Calu3 (cell line): ENCODE results near the gene NPTX1. TPM values are rescaled to one million over a fixed set of nuclear protein-coding genes. Genes with fewer than 3 reads are reported as not detected.

Experiments used
- BruUV-seq: library from RNA; stranded (reverse); fragments of 400-500 nt; replicated peaks from 2 replicates; lab custom pipeline; 2021; lab: Mats Ljungman, UMichigan
- CTCF ChIA-PET: fragments of 300-600 bp; sonication (Branson Sonifier 250); formaldehyde crosslinking; loops from one replicate; lab custom pipeline; 2022; ENCODE audit warnings: antibody characterized with exemption; lab: Charles Lee
- DNase-seq: peaks from one replicate; pipeline ENCODE4 v3.0.0; 2022
- H3K27ac Mint-ChIP-seq: one replicate; pipeline ENCODE4 v1.8.0; 2022; ENCODE audit warnings: mixed read lengths; ENCODE audit not compliant: unreplicated experiment
- H3K27me3 Mint-ChIP-seq: one replicate; pipeline ENCODE4 v1.8.0; 2022; ENCODE audit warnings: mixed read lengths; ENCODE audit not compliant: unreplicated experiment
- H3K36me3 Mint-ChIP-seq: one replicate; pipeline ENCODE4 v1.8.0; 2022; ENCODE audit warnings: mild to moderate bottlenecking, moderate library complexity, mixed read lengths; ENCODE audit not compliant: insufficient read depth, unreplicated experiment
- H3K4me1 Mint-ChIP-seq: one replicate; pipeline ENCODE4 v1.8.0; 2022; ENCODE audit warnings: mild to moderate bottlenecking, low read depth, mixed read lengths; ENCODE audit not compliant: unreplicated experiment
- H3K4me3 Mint-ChIP-seq: one replicate; pipeline ENCODE4 v1.8.0; 2022; ENCODE audit warnings: mild to moderate bottlenecking, low read depth, moderate library complexity, mixed read lengths; ENCODE audit not compliant: unreplicated experiment
- H3K9me3 Mint-ChIP-seq: one replicate; pipeline ENCODE4 v1.8.0; 2022; ENCODE audit warnings: low read depth, mixed read lengths; ENCODE audit not compliant: unreplicated experiment
- CTCF ChIP-seq: fragments of 200-600 bp; IDR thresholded peaks from one replicate; pipeline ENCODE4 v1.8.0; 2022; ENCODE audit warnings: antibody characterized with exemption; ENCODE audit not compliant: unreplicated experiment
- intact Hi-C: fragments of 100-400 bp; cut with micrococcal nuclease; formaldehyde crosslinking; loops from one replicate; pipeline ENCODE4 v1.10.0; 2022; ENCODE audit not compliant: unreplicated experiment
- microRNA-seq: library from miRNA; unstranded; fragments of <30 nt; microRNA quantifications from one replicate; pipeline ENCODE4 v1.2.0, GENCODE V29; 2022
- total RNA-seq: library from RNA; stranded (reverse); gene quantifications from 2 replicates; pipeline ENCODE4 v1.2.3, GENCODE V29; 2022

The NPTX1 gene
- total RNA-seq, 1 experiment from 2014 or later = 0.21 TPM

GRCh38 chr17:80419255-80419654, 57.2 kb downstream of the NPTX1 start:
- intact Hi-C loops = no loop called here
- no TSS peak for BruUV-seq

GRCh38 chr17:80418589-80418988, 57.8 kb downstream of the NPTX1 start:
- no peaks in the 10 kb centered on the region for H3K9me3 Mint-ChIP-seq
- H3K36me3 Mint-ChIP-seq = peaks cover 52% of the 10 kb centered on the region
- intact Hi-C loops = no loop called here
- peaks cover 21% of the 10 kb centered on the region for H3K4me1 Mint-ChIP-seq
- H3K4me3 Mint-ChIP-seq = no peak overlapping the region
- peaks cover 12% of the 10 kb centered on the region for H3K27me3 Mint-ChIP-seq
- DNase-seq = no peak
- CTCF ChIA-PET = no interaction called here
- H3K27ac Mint-ChIP-seq = no peak overlapping the region
- no peak for TF ChIP-seq CTCF
- BruUV-seq = no TSS peak

More at GRCh38 chr17:80419255-80419654, 57.2 kb downstream of the NPTX1 start:
- DNase-seq = no peak
- Mint-ChIP-seq H3K27ac (no peak overlapping the region), H3K4me3 (no peak overlapping the region), H3K4me1 (peaks cover 14% of the 10 kb centered on the region), H3K9me3 (no peaks in the 10 kb centered on the region), H3K36me3 (peaks cover 52% of the 10 kb centered on the region), H3K27me3 (peaks cover 5% of the 10 kb centered on the region)
- CTCF ChIA-PET = interaction anchor here (0.6 kb wide), 1 partner anchor 449 kb away, joined by 3 read pairs; no protein-coding TSS in a partner anchor
- no peak for TF ChIP-seq CTCF

Small RNA genes within 50 kb of the gene (microRNA-seq; reads per million reads assigned to microRNA genes)
- not detected for gene MIR4730

Other genes with a start within 250 kb of the NPTX1 start
- 221 and 369 TPM in 2 replicates for gene RNF213, start 215.8 kb downstream of the NPTX1 start, total RNA-seq
- gene ENDOV, start 61.4 kb downstream of the NPTX1 start, total RNA-seq = 33.2 and 37.0 TPM in 2 replicates
- gene RPTOR, start 68.2 kb upstream of the NPTX1 start, total RNA-seq = 41.7 and 41.8 TPM in 2 replicates